ENCODE measurements around the gene CARHSP1.
"Not testable (repeated sequence)": the region's sequence is repeated elsewhere in the genome, so short reads cannot be mapped to it uniquely, and the experiment has no call there.

The CARHSP1 gene

GRCh38 chr16:8893426-8893825 is 24.6 kb upstream of the CARHSP1 start:
- no peak for DNase-seq (ENCODE audit: low spot score)

- DNase-seq (ENCODE audit: low spot score) = no peak
Observed at GRCh38 chr16:8892101-8892575, 23.3 kb upstream of the CARHSP1 start.

- no peak for DNase-seq (ENCODE audit: low spot score)
Observed at GRCh38 chr16:8890549-8890921, 21.7 kb upstream of the CARHSP1 start.

- no peak for DNase-seq (ENCODE audit: low spot score)
Observed at GRCh38 chr16:8889893-8890548, 21.2 kb upstream of the CARHSP1 start.

DNA sequence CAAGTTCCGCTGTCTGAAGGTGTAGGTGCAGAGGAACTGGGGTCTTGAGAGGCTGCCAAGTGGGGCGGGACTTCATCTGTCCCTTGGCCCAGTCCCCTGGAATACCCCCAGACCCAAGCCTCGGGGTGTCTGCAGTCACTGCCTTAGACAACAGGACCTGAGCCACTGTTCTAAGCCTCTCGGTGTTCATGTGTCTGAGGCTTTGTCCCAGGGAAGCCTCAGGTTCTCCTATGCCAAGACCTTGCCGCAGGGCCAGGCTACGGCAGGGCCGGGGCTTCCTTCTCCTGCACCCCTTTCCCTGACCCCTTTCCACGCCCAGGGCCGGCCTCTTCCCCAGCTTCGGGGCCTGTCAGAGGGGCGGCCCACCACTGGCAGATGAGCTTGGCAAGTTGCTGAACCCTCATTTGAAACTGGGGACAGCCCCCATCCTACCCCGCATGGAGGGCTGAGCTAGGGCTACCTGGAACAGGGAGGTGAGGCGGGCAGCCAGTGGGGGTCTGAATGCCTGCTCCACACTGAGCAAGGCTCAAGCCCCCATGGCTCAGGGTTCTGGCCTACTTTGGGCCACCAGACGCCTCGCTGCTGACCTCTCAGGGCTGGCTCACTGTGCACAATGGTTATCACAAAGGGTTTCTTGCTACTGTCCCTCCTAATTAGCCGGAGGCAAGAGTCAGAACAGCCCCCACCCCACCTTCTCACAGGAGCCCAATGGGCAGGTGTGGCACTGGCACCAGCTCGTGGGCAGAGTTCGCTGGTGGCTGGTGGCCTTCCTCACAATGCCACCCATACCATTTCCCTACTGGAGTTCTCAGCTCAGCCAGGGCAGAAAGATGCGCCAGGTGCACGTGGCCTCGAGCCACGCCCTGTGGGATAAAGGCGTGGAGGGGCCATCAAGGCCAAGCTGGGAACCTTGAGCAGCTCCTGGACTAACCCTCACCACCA is 20.4 kb upstream of the CARHSP1 start:
- DNase-seq (ENCODE audit: low spot score) = no peak

DNA sequence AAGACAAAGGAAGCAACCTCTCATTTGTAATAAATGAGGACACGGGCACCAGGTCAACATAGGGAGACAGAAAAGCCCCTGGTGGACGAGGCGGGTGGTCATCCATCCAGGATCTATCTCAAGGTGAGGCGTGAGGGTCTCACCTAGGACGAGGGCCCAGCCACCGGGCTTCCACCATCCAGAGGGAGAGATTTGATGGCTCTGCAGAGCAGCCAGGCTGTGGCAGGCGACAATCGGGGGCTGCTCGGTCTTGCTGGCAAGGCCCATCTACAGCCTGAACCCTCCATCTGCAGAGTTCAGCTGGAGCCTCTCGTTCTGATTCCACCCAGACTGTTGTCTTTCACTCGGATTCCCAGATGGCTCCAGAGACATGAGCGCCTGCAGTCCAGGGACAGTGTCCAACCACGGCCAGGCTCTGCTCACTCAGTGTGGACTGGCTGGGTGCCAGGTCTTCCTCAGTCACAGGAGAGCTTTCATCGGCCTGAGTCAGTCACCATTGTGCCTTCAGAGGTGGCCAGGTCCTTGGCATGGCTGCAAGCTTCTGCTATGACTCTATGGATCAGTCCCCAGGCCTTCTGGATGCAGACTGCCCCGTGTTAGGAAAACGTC is 19.2 kb upstream of the CARHSP1 start:
- no peak for DNase-seq (ENCODE audit: low spot score)

DNA sequence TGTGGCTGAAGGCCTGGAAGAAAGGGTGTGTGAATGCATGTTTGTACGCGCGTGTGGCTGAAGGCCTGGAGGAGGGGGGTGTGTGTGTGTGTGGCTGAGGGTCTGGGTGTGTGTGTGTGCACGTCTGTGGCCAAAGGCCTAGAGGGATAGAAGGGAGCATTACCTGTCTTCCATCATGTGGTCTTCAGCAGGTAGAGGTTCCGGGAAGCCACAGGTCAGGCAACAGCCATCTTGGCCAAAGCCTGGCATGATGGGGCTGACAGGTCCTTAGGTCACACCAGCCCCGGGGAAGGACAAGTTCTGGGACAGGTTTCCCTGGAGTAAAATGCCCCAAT is 18.6 kb upstream of the CARHSP1 start:
- DNase-seq (ENCODE audit: low spot score) = no peak

DNA sequence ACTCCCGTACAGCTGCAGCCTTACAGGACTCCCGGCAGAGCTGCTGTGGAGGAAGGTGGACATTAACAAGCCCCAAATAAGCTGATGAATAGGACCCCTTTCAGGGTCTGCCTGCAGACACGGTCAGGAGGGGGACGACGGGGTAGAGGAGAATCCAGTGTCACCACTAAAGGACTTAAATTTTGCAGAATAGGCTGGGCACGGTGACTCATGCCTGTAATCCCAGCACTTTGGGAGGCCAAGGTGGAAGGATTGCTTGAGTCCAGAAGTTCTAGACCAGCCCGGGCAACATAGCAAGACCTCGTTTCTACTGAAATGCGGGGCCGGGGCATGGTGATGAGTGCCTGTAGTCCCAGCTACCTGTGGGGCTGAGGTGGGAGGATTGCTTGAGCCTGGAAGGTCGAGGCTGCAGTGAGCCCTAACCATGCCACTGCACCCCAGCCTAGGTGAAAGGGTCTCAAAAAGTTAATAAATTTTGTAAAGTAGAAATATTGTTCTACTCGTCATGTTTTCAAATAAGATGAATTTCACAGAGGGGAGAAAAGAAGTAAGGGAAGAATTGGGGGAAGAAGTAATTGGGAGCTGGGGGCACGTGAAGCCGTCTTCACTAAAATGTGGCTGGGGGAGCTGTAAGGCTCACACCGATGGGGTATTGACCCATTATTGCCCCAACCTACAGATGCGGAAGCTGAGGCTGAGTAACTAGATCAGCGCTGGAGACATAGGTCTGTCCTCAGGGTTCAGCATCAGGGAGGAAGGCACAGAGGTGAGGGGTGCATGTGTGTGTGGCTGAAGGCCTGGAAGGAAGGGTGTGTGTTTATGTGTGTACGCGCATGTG is 18.0 kb upstream of the CARHSP1 start:
- no peak for DNase-seq (ENCODE audit: low spot score)

- DNase-seq (ENCODE audit: low spot score) = no peak
Observed at GRCh38 chr16:8885674-8886592, 17.1 kb upstream of the CARHSP1 start.

DNA sequence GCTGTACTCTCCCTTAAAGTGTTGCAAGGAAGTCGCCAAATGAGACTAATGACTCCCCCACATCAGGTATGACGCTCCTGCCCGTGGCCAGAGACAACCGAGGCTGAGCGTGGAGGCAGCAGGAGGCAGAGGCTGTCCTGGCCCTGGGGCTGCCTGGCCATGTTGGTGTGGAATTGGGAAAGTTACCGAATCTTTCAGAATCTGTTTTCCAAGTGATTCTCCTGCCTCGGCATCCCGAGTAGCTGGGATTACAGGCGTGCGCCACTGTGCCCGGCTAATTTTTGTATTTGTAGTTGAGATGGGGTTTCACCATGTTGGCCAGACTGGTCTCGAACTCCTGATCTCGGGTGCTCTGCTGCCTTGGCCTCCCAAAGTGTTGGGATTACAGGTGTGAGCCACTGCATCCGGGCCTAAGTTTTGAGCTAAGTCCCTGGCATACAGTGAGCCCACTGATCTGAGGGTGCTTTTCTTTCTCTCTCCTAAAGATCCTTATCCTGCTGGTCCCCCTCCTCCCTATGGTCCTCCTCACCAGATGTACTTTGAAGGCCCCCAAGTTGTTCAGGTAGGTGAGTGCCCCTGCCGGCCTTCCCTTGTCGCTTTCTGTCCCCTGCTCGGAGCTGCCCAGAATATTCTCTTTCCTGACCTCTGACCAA is 14.0 kb upstream of the CARHSP1 start:
- no peak for DNase-seq (ENCODE audit: low spot score)

DNA sequence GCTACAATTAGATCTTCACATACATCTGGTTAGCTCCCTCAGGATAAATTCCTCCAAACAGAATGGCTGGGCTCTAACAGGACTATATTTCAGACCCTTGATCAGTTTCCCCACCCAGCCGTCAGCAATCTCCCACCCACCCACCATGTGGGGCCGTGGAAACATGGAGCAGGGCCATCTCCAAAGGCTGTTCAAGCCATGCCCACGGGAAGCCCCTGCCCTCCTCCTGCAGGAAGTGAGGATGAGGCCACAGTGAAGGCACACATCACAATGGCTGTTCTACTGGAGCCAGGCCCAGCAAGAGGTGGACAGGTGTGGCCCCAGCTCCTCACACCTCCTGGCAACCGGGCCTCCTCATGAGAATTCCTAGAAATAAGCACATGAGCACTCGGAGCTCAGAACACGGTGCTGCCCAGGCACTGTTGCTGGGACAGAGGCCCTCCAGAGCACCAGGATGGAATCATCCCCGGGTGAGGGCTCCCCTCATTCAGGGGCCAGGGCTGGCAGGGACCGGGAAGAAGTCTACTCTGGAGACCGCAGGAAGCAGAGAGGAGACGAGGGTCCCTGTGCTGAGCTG is 13.3 kb upstream of the CARHSP1 start, which contains the start of gene LITAFD:
Gene LITAFD, plus strand, starts transcription at position 311 of the 577 bp plus-strand sequence. CDS start 2,005 bp downstream, outside the sequence.
- no peak for DNase-seq (ENCODE audit: low spot score)

GRCh38 chr16:8880839-8881510 is 12.2 kb upstream of the CARHSP1 start:
- no peak for DNase-seq (ENCODE audit: low spot score)

DNA sequence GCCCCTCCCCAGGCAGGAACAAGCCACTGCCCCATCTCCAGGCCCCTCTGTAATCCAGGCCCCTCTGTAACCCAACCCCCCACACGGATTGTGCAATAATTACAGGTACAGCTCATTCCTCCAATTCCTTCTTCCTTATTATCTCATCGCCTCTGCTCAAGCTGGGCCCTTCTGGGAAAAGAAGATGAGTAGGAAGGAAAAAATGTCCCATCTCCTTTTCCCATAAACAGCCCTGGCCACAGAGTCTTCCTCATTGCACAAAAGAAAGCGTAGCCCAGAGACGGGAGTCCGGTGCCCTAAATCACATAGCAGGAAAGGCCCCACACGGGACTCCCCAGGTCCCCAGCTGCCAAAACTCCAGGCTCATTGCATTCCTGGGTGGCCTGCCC is 9.7 kb upstream of the CARHSP1 start:
- no peak for DNase-seq (ENCODE audit: low spot score)

DNA sequence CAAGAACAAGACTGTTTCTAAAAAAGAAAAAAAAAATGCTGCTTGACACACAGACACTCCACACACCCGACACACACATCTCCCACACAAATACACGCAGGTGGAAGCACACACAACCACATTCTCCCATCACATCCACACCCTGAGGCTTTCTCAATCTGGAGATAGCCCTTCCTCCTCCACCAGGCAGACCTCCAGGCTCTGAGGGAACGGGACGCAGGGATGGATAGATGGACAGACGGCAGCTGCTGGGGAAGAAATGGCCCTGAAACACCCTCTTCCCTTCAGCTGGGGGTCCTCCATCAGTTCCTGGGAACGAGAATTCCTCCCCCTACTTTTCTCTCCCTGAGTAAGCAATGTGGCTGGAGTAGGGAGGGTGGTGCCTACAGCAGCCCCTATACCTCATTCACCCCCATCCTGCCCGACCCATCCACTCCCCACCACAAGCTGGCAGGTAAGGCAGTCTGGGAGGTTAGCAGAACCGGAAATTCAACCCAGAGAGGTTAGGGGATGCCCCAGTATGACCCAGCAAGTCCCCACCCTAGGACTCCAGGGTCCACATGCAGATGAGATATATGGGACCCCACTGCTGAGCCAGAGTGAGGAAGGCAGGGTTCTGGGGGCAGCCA is 9.2 kb upstream of the CARHSP1 start:
- no peak for DNase-seq (ENCODE audit: low spot score)

DNA sequence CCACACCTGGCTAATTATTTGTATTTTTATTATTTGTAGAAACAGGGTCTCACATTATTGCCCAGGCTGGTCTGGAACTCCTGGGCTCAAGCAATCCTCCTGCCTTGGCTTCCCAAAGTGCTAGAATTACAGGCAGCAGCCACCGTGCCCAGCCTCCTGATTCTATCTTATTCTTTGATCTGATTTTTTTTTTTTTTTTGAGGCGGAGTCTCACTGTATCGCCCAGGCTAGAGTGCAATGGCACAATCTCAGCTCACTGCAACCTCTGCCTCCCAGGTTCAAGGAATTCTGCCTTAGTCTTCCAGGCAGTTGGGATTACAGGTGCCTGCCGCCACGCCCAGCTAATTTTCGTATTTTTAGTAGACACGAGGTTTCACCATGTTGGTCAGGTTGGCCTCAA is 6.5 kb upstream of the CARHSP1 start:
- not testable (repeated sequence) for DNase-seq (ENCODE audit: low spot score)

DNA sequence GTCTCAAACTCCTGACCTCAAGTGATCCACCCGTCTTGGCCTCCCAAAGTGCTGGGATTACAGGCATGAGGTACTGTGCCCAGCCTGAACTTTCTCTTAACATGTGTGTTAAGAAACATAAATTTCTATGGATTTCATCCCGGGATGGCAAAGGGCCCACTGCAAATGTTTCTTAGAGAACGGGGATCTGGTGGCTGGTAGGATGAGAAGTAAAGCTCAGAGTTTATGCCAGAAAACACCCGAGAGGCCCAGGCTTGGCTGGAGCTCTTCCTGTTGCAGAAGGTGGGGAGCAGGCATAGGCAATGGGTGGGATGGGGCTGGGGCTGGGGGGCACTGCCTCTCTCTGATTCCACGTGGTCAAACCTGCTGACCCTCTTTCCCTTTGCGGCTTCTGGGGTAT is 5.6 kb upstream of the CARHSP1 start:
- DNase-seq (ENCODE audit: low spot score) = no peak

GRCh38 chr16:8873866-8874195 is 5.0 kb upstream of the CARHSP1 start:
- DNase-seq (ENCODE audit: low spot score) = not testable (repeated sequence)

DNA sequence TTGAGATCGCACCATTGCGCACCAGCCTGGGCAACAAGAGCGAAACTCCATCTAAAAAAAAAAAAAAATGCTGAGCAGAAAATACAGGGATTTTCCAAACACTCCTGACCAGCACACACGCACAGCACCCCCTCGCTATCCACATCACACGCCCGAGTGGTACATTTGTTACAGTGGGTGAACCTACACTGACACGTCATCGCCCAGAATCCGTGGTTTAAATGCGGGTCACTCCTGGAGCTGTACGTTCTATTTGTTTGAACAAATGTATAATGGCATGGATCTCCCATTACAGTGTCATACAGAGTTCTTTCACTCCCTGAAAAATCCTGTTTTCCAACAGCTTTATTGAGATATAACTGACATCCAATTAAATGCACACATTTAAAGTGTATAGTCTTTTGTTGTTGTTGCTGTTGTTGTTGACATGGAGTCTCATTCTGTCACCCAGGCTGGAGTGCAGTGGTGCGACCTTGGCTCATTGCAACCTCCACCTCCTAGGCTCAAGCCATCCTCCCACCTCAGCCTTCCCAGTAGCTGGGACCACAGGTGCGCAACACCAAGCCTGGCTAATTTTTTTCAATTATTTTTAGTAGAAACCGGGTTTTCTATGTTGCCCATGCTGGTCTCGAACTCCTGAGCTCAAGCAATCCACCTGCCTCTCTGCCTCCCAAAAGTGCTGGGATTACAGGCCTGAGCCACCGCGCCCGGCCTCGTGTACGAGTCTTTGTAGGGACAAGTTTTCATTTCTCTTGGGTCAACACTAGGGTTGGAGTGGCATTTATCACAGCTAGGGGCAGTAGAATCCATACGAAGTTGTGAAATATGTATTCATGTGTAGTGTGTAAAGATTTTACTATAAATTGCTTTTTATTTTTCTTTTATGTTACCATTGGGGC is 4.4 kb upstream of the CARHSP1 start:
- DNase-seq (ENCODE audit: low spot score) = no peak
